ENCODE results near the gene CIC. TPM values are rescaled to one million over a fixed set of nuclear protein-coding genes. Genes with fewer than 3 reads are reported as not detected.
A peak's percentile ranks its signal among the peaks of the same experiment; 100 is the strongest.

CIC gene
- polyA plus RNA-seq, 3 donors: 0.62 to 42.2 (median 0.87) TPM

DNA sequence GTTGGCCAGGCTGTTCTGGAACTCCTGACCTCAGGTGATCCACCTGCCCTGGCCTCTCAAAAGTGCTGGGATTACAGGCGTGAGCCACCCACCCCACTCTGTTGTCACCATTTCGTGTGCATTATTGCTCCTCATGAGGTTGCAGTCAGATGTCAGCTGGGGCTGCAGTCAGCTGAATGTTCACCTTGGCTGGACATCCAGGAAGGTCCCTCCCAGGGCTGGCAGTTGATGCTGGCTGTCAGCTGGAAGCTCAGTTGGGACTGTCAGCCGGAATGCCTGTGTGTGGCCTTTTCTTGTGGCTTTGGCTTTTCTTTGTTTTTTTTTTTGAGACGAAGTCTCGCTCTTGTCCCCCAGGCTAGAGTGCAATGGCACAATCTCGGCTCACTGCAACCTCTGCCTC is 63.0 kb downstream of the CIC start:
- no peak overlapping the region for H3K4me2 ChIP-seq (replicated peaks; ENCODE audit: extremely low read depth, low read length, poor library complexity, severe bottlenecking)
- H3K79me2 ChIP-seq (ENCODE audit: insufficient read depth, low read length): no peaks in the 10 kb centered on the region
- no peaks in the 10 kb centered on the region for H3K27me3 ChIP-seq (ENCODE audit: control insufficient read depth in 2 of 2, insufficient read depth in 2 of 2, low read length in 2 of 2)
- no peak for DNase-seq
- H3K27ac ChIP-seq (ENCODE audit: low read depth in 1 of 2, low read length in 2 of 2): no peak overlapping the region
- H3K27me3 Mint-ChIP-seq (ENCODE audit: low read depth in 3 of 3): peaks cover 0 to 1% (median 0%) of the 10 kb centered on the region in 3 donors
- no peaks in the 10 kb centered on the region for H4K20me1 ChIP-seq (ENCODE audit: insufficient read depth, low read length)
- peaks cover 11% of the 10 kb centered on the region for H3K4me1 Mint-ChIP-seq
- no peak overlapping the region for H2AFZ ChIP-seq (ENCODE audit: insufficient read depth, low read depth, low read length, poor library complexity, severe bottlenecking)
- H3K4me3 ChIP-seq (replicated peaks in 1 of 3; ENCODE audit: low read depth in 2 of 3, low read length in 3 of 3): no peak overlapping the region
- no peak overlapping the region for H3K27ac Mint-ChIP-seq
- H3K9ac ChIP-seq (ENCODE audit: insufficient read depth, low read length, poor library complexity, severe bottlenecking): no peak overlapping the region
- TF ChIP-seq, protein P1, sequence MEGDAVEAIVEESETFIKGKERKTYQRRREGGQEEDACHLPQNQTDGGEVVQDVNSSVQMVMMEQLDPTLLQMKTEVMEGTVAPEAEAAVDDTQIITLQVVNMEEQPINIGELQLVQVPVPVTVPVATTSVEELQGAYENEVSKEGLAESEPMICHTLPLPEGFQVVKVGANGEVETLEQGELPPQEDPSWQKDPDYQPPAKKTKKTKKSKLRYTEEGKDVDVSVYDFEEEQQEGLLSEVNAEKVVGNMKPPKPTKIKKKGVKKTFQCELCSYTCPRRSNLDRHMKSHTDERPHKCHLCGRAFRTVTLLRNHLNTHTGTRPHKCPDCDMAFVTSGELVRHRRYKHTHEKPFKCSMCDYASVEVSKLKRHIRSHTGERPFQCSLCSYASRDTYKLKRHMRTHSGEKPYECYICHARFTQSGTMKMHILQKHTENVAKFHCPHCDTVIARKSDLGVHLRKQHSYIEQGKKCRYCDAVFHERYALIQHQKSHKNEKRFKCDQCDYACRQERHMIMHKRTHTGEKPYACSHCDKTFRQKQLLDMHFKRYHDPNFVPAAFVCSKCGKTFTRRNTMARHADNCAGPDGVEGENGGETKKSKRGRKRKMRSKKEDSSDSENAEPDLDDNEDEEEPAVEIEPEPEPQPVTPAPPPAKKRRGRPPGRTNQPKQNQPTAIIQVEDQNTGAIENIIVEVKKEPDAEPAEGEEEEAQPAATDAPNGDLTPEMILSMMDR (IDR thresholded peaks at IDR 0.05): no peak
- H3K4me3 Mint-ChIP-seq: no peak overlapping the region
- peaks cover 0 to 5% of the 10 kb centered on the region in 2 donors for H3K4me1 ChIP-seq (ENCODE audit: control insufficient read depth in 1 of 2, insufficient read depth in 2 of 2, low read length in 2 of 2)
- intact Hi-C loops (cut with micrococcal nuclease): no loop called here
- peaks cover 5 to 9% of the 10 kb centered on the region in 2 donors for H3K36me3 ChIP-seq (replicated peaks in 1 of 2; ENCODE audit: control insufficient read depth in 1 of 2, insufficient read depth in 2 of 2, low read length in 2 of 2)
- 89% methylated on average over 2 of the region's 6 CpGs for WGBS (ENCODE audit: insufficient coverage)
- H3K36me3 Mint-ChIP-seq: no peaks in the 10 kb centered on the region
- no peaks in the 10 kb centered on the region for H3K9me3 ChIP-seq (replicated peaks in 1 of 2; ENCODE audit: control insufficient read depth in 1 of 2, insufficient read depth in 1 of 2, low read length in 2 of 2)
- no peaks in the 10 kb centered on the region for H3K9me3 Mint-ChIP-seq

DNA sequence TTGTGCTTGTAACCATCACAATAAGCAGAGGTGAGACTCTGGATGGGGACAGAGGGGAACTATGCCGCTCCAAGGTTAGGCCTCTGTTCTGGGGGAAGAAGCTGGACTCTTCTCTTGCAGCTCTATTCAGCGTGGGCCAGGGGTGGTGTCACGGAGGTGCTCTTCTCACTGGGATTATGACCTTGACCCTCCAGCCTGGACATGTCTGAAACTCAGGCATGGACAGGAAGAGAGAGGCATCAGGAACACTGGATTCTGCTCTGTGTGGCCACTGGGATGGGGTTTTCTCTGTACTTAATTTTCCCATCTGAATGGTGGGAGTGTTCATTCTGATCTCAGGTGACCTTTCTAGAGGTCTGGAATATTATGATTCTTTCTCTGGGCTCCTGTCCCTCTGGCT is 64.0 kb downstream of the CIC start:
- Histone ChIP-seq H3K9ac (ENCODE audit: insufficient read depth, low read length, poor library complexity, severe bottlenecking) (no peak overlapping the region), H4K20me1 (ENCODE audit: insufficient read depth, low read length) (no peaks in the 10 kb centered on the region), H3K4me3 (replicated peaks in 1 of 3; ENCODE audit: low read depth in 2 of 3, low read length in 3 of 3) (no peak overlapping the region), H3K36me3 (replicated peaks in 1 of 2; ENCODE audit: control insufficient read depth in 1 of 2, insufficient read depth in 2 of 2, low read length in 2 of 2) (peaks cover 5 to 9% of the 10 kb centered on the region in 2 donors), H3K27me3 (ENCODE audit: control insufficient read depth in 2 of 2, insufficient read depth in 2 of 2, low read length in 2 of 2) (no peaks in the 10 kb centered on the region), H3K4me1 (ENCODE audit: control insufficient read depth in 1 of 2, insufficient read depth in 2 of 2, low read length in 2 of 2) (peaks cover 0 to 5% of the 10 kb centered on the region in 2 donors), H3K79me2 (ENCODE audit: insufficient read depth, low read length) (no peaks in the 10 kb centered on the region), H3K27ac (ENCODE audit: low read depth in 1 of 2, low read length in 2 of 2) (no peak overlapping the region), H2AFZ (ENCODE audit: insufficient read depth, low read depth, low read length, poor library complexity, severe bottlenecking) (no peak overlapping the region), H3K9me3 (replicated peaks in 1 of 2; ENCODE audit: control insufficient read depth in 1 of 2, insufficient read depth in 1 of 2, low read length in 2 of 2) (no peaks in the 10 kb centered on the region), H3K4me2 (replicated peaks; ENCODE audit: extremely low read depth, low read length, poor library complexity, severe bottlenecking) (no peak overlapping the region)
- H3K36me3 Mint-ChIP-seq: no peaks in the 10 kb centered on the region
- no peak overlapping the region for H3K4me3 Mint-ChIP-seq
- H3K27me3 Mint-ChIP-seq (ENCODE audit: low read depth in 3 of 3): peaks cover 0 to 1% (median 0%) of the 10 kb centered on the region in 3 donors
- TF ChIP-seq, protein P1 (IDR thresholded peaks at IDR 0.05): no peak
- intact Hi-C loops (cut with micrococcal nuclease): no loop called here
- H3K9me3 Mint-ChIP-seq: no peaks in the 10 kb centered on the region
- no peak for DNase-seq
- H3K4me1 Mint-ChIP-seq: peaks cover 9% of the 10 kb centered on the region
- 100% methylated on average over 3 of the region's 3 CpGs for WGBS (ENCODE audit: insufficient coverage)
- H3K27ac Mint-ChIP-seq: peak overlapping the region in 1 of 7 donors; percentile 9

Measured in CD14-positive monocyte (primary cell).